Measurements from ENCODE around the gene BMS1. TPM values are rescaled to one million over a fixed set of nuclear protein-coding genes. Genes with fewer than 3 reads are reported as not detected.
"Not testable (repeated sequence)": the region's sequence is repeated elsewhere in the genome, so short reads cannot be mapped to it uniquely, and the experiment has no call there.

The BMS1 gene
- total and polyA plus RNA-seq, 2 of the 8 experiments (the other 6 are each of a cell fraction or from before 2014, with no cell fraction given) = 3.7 to 34.6 TPM

- no peak for TF ChIP-seq PHF8 (conservative IDR thresholded peaks at IDR 0.05; ENCODE audit: low read depth, low read length)
- no peak for TF ChIP-seq RNF2 (IDR thresholded peaks at IDR 0.05; ENCODE audit: borderline replicate concordance, low read depth, low read length, missing control alignments, poor library complexity, severe bottlenecking)
Measured at GRCh38 chr10:42869977-42870350, 87.4 kb downstream of the BMS1 start (continued).

GRCh38 chr10:42871138-42871641 lies 88.6 kb downstream of the BMS1 start:
- H3K14ac ChIP-seq (ENCODE audit: insufficient read length); H4K5ac ChIP-seq (ENCODE audit: insufficient read length, low read depth, low read length); H2BK5ac ChIP-seq (ENCODE audit: low read depth, low read length); H3K23me2 ChIP-seq (ENCODE audit: low read depth, low read length); DNase-seq (ENCODE audit: low read depth in 1 of 2, low spot score in 2 of 2); H2BK15ac ChIP-seq (ENCODE audit: low read length); H3K56ac ChIP-seq (replicated peaks; ENCODE audit: insufficient read length, low read depth, low read length); FAIRE-seq; H3K9ac ChIP-seq (replicated peaks in 1 of 4; ENCODE audit: extremely low read depth in 1 of 4, low read depth in 3 of 4, low read length in 3 of 4); H3K27me3 ChIP-seq (replicated peaks in 1 of 4; ENCODE audit: control insufficient read depth in 3 of 4, extremely low read depth in 1 of 4, insufficient read depth in 3 of 4, low read length in 3 of 4); H3K27ac ChIP-seq (ENCODE audit: low read depth, low read length); H2AFZ ChIP-seq (ENCODE audit: low read length); H3K4me1 ChIP-seq (replicated peaks in 1 of 4; ENCODE audit: control insufficient read depth in 3 of 4, insufficient read depth in 4 of 4, low read length in 3 of 4); H3K9me3 ChIP-seq (ENCODE audit: insufficient read depth in 2 of 2, low read depth in 1 of 2, low read length in 1 of 2); H3K4me3 ChIP-seq (ENCODE audit: extremely low read depth in 1 of 4, insufficient read depth in 2 of 4, low read depth in 3 of 4, low read length in 4 of 4); H3K18ac ChIP-seq (ENCODE audit: extremely low read depth, low read length); H2BK12ac ChIP-seq (ENCODE audit: low read depth, low read length); H3K79me2 ChIP-seq (ENCODE audit: control insufficient read depth in 1 of 2, insufficient read depth in 2 of 2, low read length in 2 of 2); H3K36me3 ChIP-seq (ENCODE audit: control insufficient read depth in 2 of 4, insufficient read depth in 4 of 4, low read length in 3 of 4); H4K91ac ChIP-seq (replicated peaks; ENCODE audit: insufficient read length, low read length); H3K4ac ChIP-seq (replicated peaks; ENCODE audit: insufficient read length, low read depth, low read length); H2BK120ac ChIP-seq (replicated peaks; ENCODE audit: low read depth, low read length); H4K20me1 ChIP-seq (replicated peaks in 1 of 2; ENCODE audit: control insufficient read depth in 1 of 2, insufficient read depth in 2 of 2, low read length in 2 of 2); H3K79me1 ChIP-seq (ENCODE audit: low read depth, low read length); H2BK20ac ChIP-seq (ENCODE audit: low read length); H3K4me2 ChIP-seq (ENCODE audit: insufficient read depth in 1 of 2, low read depth in 2 of 2, low read length in 2 of 2); H3K23ac ChIP-seq (ENCODE audit: insufficient read length); H2AK5ac ChIP-seq (ENCODE audit: low read depth, low read length): not testable (repeated sequence)
- 87% methylated on average over 9 of the region's 13 CpGs; no CpG with 5 or more reads in 1 of the 2 experiments for WGBS, 2 experiments (ENCODE audit: extremely low coverage in 1 of 2, insufficient coverage in 1 of 2, insufficient read length in 1 of 2, insufficient replicate concordance in 2 of 2, low coverage in 1 of 2, low lambda C conversion rate in 2 of 2, missing lambda C conversion rate in 1 of 2)
- ChIA-PET CTCF (ENCODE audit: partially characterized antibody) (interaction anchor here (0.7 to 1.7 kb wide), 9 partner anchors 14 to 233 kb away, joined by 3 to 10 read pairs (median 3); no protein-coding TSS in a partner anchor), POLR2A (ENCODE audit: partially characterized antibody) (interaction anchor here (1.4 kb wide), 1 partner anchor 208 kb away, joined by 5 read pairs; no protein-coding TSS in a partner anchor)
- H4K8ac ChIP-seq (ENCODE audit: extremely low read depth, insufficient read depth, low read length) = peak overlapping the region; percentile 83; the same call in 1 of the 2 replicates
